DMS 273 (cell line): Measurements from ENCODE around the gene ZMYND15.
A peak's percentile ranks its signal among the peaks of the same experiment; 100 is the strongest.

ENCODE experiments used
- DNase-seq: peaks from one replicate; lab custom pipeline; 2025; ENCODE audit not compliant: unreplicated experiment; lab: John Stamatoyannopoulos, UW

Gene ZMYND15

DNA sequence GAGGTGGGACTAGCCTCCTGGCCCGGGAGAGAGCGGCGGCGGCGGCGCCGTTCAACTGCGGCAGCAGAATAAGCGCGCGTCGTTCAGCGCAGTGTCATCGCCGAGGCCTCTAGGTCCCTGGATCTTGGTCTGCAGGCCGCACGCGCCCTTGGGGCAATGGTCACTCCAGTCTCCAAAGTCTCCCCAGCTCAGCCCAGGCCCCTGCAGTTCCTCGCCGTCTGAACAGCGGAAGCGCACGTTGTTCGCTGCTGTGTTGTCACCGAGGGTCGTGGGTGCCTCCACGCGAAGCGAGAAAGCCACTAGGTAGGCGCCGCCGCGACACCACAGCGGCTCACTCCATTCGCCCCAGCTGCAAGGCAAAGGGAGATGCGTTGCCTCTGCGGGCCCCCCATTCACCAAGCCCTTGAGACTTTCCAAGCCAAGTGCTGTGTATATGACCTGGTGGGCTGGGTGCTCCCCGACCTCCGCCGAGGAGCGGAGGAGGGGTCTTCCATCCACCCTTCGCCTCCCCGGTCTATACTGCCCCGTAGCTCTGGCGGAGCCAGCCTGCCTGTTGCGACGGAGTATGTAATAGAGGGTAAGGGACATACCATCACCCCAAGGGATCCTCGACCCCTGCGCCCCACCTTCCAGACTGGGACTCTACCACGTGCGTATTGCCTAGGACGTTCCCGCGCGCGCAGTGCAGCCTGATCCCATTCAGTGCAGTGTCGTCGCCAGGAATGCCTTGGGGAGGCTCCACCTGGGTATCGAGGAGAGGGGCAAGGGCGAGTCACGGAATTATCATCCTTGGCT lies 45.9 kb downstream of the ZMYND15 start:
- DNase-seq = no peak

DNA sequence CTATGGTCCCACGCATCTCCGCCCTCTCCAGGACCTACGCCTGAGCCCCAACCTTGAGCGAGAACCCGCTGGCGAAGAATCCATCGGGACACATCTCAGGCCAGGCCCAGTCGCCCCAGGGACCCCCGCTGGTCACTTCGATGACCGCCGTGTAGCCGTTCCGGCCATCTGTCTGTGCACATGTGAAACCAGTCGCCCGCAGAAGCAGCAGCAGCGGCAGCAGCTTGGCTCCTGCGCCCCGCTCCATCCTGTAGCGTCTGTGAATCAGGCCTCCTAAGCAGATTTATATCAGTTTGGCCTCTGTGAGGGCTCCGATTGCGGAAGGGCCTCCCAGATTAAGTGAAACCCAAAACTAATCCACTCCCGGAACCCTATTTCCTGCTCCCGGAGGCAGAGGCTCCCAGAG lies 46.5 kb downstream of the ZMYND15 start, which contains the start of gene VMO1:
TSS of gene VMO1 (minus strand) at position 259 of the 406 bp plus-strand sequence. CDS start at position 247, 12 bp downstream.
- peak; percentile 16 for DNase-seq

DNA sequence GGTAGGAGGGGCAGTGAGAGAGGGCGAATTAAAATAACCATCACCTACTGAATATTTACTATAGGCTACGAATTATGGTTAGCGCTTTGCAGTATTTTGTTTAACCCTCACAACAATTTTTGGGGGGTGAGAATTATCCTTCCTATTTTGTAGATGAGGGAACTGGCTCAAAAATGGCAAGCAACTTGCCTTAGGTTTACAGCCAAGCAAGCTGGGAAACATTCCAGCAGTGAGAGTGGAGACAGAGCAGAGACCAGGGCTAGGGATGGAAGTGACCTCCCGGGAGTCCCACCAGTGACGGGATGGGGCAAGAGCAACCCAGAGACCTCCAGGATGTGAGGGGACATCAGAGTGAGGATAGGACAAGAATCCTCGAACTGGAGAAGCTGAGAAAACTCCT lies 46.9 kb downstream of the ZMYND15 start:
- DNase-seq = no peak

DNA sequence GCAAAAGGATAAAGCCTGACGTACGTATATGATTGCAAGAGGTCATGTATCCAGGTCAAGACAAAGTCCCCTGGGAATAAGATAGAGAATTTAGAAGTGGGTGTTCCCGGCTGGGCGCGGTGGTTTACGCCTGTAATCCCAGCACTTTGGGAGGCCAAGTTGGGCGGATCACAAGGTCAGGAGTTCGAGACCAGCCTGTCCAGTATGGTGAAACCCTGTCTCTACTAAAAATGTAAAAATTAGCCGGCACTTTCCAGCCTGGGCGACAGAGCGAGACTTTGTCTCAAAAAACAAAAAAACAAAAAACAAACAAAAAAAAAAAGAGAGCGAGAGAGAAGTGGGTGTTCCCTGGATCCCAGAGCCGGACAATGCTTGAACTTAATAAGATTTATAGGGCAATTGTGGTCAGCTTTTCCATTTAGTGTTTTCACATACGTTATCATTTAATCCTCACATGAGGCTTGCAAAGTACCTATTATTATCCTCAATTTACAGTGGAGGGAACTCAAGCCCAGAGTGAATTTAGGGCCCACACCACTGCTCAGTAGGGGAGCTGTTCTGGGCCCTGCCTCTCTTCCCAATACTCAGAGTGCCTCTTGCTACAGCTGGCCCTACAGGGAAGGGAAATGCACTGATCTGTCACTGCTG lies 48.6 kb downstream of the ZMYND15 start:
- DNase-seq = no peak

DNA sequence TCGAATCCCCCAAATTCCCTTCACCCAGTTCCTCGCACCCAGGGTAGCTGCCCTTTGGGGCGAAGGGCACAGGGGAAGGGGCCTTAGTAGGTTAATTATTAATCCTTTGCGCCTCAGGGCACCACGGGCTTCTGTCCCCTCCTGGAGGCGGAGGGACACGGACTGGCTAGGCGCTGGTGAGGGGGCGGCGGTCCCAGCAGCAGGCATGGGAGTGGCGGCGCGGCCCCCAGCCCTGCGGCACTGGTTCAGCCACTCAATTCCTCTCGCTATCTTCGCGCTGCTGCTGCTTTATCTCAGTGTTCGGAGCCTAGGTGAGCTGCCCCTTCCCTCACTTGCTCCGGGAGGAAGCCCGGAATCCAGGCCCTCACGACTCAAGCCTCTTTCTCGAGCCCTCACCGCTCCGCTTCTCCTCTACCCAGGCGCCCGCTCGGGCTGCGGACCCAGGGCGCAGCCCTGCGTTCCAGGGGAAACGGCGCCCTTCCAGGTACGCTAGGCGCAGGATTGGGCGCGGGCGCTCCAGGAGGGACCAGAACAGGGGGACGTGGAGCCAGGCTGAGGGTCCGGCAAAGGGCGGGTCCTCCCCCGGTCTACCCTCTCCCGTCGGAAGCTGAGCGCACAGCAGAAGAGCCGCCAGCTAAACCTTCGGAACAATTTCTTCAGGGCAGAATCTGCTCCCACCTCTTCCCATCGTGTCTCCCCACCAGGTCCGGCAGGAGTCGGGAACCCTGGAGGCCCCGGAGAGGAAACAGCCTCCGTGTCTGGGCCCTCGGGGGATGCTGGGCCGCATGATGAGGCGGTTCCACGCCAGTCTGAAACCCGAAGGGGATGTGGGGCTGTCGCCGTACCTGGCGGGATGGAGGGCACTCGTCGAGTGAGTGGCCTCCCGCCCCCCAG lies 49.4 kb downstream of the ZMYND15 start, which contains the start of gene GLTPD2:
TSS of gene GLTPD2 (plus strand) at position 158 of the 894 bp plus-strand sequence. CDS start at position 206, 48 bp downstream.
- no peak for DNase-seq

DNA sequence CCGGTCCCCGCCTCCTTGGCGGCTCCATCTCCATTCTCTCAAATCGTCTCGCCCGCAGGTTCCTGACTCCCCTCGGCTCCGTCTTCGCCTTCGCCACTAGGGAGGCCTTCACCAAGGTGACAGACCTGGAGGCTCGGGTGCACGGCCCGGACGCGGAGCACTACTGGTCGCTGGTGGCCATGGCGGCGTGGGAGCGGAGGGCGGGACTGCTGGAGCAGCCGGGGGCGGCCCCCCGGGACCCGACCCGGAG lies 50.0 kb downstream of the ZMYND15 start:
- DNase-seq = no peak

DNA sequence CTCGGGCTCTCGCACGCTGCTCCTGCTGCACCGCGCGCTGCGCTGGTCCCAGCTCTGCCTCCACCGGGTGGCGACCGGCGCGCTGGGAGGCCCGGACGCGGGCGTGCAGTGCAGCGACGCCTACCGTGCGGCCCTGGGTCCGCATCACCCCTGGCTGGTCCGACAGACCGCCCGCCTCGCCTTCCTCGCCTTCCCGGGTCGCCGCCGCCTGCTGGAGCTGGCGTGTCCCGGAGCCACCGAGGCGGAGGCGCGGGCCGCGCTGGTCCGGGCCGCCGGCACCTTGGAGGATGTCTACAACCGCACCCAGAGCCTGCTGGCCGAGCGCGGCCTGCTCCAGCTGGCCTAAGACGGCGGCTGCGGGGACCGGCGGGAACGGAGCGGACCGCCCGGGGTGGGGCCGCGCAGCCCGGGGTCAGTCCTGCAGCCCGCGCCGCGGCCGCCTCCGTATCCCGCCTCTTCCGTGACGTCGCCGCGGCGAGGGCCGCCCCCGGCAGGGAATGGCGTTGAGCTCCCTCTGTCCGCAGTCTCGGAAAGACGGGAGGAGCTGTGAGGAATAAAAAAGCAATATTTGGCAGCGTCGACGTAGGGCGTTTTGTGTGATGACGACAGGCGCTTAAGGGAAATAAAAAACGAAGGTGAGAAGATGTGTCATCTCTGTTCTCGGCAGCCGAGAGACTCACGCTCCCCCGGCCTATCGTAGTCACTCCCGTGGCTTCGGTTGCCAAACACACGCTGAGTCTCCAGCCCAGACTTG lies 50.5 kb downstream of the ZMYND15 start:
- DNase-seq = peak; percentile 86

DNA sequence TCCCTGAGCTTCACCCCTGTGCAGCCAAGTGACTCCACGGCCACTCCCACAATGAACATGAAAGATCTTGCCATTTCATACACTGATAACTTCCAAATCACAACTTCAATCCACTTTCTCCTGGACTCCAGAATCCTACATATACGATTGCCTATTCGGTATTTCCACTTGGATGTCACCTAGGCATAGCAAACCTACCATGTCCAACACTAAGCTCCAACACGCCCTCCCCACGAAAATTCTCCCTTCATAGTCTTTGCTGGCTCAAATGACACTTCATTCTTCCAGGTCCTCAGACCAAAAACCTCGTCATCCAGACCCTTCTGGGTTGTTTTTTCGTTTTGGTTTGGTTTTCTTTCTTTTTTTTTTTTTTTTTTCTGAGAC lies 51.1 kb downstream of the ZMYND15 start:
- no peak for DNase-seq

DNA sequence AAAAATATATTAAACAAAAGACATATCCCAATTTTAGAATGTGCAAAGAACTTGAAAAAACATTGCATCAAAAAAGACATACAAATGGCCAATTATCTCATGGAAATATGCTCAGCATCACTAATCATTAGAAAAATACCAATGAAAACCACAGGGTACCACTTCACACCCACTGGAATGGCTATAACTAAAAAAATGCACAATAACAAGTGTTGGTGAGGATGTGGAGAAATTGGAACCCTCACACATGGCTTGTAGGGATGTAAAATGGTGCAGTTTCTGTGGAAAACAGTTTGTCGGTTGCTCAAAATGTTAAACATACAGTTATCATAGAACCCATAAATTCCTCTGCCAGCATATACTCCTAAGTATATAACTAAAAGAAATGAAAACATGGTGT lies 55.5 kb downstream of the ZMYND15 start:
- DNase-seq = no peak
